GM18508 (cell line): Measurements from ENCODE around the gene MTA3.
A peak's percentile ranks its signal among the peaks of the same experiment; 100 is the strongest.
"Not testable (repeated sequence)": the region's sequence is repeated elsewhere in the genome, so short reads cannot be mapped to it uniquely, and the experiment has no call there.

ENCODE experiments used
- ATAC-seq: cut with Tn5 transposase; IDR thresholded peaks from one replicate; pipeline ENCODE4 v1.9.1; 2021; ENCODE audit warnings: moderate number of reproducible peaks; ENCODE audit not compliant: insufficient read depth, unreplicated experiment

Gene MTA3

DNA sequence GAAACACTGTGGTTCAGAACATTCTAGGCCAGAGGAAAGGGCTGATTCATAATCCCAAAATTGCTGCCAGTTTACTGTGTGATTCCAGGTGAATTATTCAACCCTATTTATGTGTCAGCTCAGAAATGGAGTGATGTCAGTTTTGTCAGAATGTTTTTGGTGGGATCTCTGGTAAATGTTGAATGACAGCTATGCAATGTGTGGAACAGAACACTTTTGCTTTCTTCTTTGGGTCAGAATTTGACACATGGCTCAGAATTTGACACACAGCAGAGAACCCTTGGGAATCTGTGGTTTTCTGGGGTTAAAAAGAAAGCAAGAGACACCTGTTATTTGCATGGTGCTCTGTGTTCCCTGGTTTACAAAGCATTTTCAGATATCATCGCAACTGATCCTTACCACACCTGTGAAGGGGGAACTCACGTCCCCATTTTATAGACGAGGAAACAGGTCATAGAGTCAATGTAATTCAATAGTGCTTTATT, 1.6 kb upstream of the MTA3 start:
- no peak for ATAC-seq

DNA sequence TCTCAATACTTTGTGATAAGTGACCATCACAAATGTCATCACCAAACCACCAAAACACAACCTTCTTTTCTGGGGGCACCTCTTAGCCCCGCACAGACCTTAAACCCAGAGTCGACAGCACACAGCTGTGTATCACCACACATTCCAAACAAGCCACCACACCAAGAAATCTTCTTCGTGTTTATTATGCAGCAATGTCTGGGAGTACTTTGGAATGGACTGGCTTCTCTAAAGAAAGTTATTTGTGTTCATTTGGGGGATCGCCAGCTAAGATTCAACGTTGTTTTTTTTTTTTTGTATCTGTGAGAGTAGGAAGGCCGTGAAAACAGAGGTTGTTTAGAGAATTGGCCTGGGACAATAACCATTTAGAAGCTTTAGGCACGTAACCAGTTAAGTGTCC, 1.1 kb upstream of the MTA3 start:
- ATAC-seq, result no peak

DNA sequence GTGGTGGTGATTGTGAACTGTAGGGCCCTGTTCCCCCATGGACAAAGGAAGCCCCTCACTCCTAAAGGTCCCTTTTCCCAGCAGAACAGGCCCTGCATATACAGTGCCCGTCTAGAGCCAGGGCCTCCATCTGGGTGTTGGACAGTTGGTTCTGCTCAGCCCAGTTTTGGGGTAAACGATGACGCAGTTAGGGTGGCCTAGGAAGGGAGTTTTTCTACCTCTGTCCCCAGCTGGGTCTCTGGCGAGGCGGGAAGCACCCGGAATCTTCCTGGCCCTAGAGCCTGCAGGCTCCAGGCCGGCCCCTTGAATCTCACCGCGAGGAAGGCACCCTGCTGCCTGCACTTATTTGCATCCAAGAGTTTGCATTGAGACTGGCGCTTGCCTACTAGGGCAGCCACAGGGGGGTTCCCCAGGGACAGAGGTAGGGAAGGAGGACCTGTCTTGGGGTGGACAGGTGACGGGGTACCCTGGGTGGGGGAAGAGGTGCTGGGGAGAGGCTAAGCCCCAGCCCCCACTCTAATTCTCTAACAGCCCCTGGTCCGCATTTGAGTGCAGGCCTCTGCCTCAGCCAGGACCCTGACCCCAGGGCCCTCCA, 529 bp upstream of the MTA3 start:
- ATAC-seq, result peak; percentile 45

DNA sequence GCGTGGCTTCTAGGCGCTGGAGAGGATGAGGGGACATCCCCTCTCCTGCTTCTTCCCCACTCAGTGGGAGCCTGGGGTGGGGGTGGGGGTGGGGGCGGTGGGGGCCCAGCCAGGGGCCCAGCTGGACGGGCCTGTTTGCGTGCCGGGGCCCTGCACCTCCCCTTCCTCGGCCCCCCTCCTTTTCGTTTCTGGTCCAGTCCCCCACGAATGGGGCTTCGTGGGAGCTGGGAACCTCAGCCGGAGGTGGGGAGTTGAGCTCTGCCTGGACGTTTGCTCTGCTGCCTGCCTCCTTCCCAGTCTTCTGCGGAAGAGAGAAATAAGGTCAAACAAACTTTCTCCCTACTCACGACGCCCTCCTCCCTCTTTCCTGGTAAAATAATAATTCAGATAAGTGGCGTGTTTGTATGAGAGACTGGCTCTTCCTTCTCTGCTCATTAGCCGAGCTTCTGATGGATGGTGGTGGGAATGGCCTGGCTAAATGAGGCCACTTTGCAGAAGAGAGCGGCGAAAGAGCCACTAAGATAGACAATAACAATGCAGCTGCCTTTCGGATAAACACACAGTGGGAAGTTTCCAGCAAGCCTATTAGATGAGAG, 782 bp downstream of the MTA3 start:
- no peak for ATAC-seq

DNA sequence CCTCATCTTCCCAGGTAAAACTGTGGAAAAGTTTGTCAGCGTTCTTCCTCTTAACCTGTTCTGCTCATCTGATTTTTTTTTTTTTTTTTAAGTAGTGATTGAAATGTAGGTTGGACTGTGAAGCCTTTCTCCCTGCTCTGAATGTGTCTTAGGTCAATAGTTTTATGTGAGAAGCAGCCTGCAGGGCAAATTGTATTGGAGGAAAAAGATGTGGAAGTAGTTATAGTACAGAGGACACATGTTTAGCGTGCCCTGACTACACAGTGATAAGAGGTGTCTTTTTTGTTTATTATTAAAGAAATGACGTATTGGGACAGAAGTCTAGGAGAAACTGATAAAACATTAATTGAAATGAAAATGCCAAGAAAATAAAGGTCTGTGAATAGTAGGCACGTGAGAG, 1.5 kb downstream of the MTA3 start:
- no peak for ATAC-seq

DNA sequence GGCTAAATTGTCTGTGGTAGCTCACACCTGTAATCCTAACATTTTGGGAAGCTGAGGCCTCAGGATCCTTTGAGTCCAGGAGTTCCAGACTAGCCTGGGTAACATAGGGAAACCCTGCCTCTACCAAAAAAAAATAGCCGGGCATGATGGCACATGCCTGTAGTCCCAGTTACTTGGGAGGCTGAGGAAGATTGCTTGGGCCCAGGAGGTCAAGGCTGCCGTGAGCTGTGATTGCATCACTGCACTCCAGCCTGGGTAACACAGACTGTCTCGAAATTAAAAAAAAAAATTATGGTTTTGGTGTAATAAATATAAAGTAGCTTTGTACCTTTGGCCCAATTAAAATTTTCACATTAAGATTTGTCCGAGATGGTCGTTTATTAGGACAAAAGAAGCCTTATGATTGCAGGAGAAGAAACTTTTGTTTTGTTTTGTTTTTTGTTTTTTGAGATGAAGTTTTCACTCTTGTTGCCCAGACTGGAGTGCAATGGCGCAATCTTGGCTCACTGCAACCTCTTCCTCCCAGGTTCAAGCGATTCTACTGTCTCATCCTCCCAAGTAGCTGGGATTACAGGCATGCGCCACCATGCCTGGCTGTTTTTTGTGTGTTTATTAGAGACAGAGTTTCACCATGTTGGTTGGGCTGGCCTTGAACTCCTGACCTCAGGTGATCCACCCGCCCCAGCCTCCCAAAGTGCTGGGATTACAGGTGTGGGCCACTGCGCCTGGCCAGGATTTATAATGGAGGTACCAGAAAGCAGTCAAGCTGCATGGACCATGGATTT, 4.1 kb downstream of the MTA3 start:
- no peak for ATAC-seq

DNA sequence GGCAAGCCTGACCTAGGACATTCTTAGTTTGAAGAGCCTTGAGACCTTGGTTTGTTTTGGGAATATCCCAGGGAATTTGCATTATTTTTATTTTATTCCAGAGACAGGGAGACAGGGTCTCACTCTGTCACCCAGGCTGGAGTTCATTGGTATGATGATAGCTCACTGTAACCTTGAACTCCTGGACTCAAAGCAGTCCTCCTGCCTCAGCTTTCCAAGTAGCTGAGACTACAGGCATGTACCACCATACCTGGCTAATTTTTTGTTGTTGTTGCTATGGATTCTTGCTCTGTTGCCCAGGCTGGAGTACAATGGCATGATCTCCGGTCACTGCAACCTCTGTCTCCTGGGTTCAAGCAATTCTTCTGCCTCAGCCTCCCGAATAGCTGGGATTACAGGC, 4.8 kb downstream of the MTA3 start:
- no peak for ATAC-seq

DNA sequence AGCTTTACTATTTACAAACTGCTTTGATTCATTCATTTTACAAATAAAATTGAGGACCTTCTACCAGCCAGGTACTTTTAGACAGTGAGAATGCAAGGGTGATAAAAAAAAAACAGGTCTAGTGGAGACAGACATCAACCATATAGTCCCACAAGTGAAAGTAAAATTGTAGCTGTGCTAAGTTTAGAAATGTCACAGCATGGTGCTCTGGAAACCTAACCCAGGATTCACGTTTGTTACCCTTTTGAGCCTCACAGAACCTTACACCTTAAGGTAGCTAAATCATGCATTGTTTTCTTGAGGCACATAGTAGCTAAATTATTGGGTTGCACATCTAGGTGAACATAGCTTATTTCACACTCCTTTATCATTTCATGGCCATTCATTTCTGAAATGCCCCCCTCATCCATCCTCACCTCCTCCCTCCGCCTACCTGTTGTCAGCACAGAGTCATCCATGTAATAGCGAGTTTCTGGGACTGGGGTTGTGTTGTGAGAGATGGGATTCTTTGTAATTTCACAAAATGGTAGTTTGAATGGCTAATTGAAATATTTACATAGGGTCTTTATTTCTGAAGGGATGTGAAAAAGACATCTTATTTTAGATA, 7.1 kb downstream of the MTA3 start:
- ATAC-seq, result no peak

DNA sequence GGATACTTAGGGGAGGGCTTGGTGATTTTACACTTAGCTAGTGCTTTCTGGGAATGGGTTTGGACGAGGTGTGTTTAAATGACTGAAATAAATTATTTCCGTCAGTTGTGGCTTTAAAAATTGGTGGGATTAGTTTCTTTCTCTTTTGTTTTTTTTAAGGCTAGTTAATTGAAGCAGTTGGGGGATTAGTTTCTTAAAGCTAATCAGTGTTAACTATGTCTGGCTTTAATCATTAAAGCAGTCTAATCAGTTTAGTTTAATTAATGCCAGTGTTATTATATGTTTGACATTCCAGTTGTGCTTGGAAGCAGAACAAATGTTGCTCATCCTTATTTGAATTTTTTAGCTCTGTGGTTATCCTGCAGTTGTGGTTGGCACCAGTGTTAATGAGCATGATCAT, 10.2 kb downstream of the MTA3 start:
- ATAC-seq, result no peak

DNA sequence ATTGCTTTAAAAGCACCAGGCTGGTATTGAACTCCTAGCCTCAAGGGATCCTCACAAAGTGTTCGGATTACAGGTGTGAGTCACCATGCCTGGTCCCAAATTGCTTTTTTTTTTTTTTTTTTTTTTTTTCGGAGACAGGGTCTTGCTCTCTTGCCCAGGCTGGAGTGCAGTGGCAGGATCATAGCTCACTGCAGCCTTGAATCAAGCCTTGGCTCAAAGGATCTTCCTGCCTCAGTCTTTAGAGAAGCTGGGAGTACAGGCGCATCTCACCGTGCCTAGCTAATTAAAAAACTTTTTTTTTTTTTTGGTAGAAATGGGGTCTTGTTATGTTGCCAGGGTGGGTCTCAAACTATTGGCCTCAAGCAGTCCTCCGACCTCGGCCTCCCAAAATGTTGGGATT, 12.8 kb downstream of the MTA3 start:
- ATAC-seq, result no peak

DNA sequence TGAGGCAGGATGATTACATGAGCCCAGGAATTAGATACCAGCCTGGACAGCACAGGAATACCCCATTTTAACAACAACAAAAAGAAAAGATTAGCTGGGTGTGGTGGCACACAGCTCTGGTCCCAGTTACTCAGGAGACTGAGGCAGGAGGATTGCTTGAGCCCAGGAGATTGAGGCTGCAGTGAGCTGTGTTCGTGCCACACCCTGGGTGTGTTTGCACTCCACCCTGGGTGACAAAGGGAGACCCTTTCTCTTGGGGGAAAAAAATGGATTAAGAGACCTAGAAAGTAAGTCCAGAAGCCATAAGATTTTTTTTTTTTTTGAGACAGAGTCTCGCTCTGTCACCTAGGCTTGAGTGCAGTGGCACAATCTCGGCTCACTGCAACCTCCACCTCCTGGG, 16.2 kb downstream of the MTA3 start:
- not testable (repeated sequence) for ATAC-seq

DNA sequence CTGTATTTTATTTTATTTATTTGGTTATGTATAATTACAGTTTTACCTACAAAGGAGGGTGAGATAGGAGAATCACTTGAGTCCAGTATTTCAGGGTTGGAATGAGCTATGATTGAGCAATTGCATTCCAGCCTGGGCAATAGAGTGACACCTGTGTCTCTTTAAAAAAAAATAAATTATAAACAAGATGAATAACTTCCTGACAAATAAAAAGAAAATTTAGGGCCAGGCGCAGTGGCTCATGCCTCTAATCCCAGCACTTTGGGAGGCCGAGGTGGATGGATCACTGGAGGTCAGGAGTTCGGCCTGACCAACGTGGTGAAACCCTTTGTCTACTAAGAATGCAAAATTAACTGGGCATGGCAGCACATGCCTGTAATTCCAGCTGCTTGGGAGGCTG, 17.3 kb downstream of the MTA3 start:
- no peak for ATAC-seq

DNA sequence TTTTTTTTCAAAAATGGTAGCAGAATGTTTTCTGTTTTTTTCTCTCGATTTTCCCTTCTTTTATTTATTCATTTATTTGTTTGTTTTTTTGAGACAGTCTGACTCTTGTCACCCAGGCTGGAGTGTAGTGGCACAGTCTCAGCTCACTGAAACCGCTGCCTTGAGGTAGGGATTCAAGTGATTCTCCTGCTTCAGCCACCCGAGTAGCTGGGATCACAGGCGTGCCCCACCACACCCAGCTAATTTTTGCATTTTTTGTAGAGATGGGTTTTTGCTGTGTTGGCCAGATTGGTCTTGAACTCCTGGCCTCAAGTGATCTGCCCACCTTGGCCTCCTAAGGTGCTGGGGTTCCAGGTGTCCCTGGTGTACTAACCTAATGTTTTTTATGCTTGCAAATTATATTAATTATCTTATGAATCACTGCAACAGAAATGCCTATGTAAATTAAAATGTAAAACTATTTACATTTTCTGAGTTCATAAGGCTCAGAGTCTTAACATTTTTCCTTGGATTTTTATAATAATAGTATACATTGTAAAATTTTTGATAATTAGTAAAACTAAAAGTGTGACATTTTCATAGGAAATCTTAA, 19.2 kb downstream of the MTA3 start:
- ATAC-seq, result no peak

DNA sequence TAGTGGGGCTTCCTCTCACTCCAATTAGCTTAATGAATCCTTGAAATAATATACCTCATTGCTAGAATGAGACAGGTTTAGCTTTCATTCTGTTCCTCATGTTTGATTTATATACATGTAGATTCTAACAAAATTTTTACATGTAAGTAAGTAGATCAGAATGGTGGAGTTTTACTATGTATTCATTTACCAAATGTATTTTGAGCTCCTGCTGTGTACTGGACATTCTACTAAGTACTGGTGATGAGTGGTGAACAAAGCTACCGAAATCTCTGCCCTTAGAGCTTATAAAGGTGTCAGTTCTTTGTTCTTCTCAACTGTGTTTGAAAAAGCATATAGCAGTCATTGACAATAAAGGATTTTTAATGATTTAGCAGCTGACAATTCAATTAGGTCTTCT, 19.7 kb downstream of the MTA3 start:
- ATAC-seq, result no peak

DNA sequence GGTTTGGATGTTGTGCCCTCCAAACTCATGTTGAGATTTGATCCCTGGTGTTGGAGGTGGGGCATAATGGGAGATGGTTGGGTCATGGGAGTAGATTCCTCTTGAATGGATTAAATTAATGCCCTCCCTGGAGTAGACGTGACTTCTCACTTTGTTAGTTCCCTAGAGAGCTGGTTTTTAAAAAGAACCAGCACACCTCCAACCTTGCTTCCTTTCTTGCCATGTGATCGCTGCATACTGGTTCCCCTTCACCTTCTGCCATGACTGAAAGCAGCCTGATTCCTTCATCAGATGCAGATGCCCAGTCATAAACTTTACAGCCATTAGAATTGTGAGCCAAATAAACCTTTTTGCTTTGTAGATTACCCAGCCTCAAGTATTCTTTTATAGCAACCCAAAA, 21.7 kb downstream of the MTA3 start:
- no peak for ATAC-seq

DNA sequence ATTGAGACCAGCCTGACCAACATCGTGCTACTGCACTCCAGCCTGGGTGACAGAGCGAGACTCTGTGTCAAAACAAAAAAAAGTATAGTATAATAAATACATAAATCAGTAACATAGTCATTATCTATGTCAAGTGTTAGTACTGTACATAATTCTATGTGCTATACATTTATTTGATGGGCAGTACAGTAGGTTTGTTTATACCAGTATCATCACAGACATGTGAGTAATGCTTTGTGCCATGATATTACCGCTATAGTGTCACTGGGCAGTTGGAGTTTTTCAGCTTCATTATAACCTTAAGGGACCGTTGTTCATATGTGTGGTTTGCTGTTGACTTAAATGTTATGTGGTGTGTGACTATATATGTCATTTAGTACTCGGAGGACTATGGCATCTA, 24.9 kb downstream of the MTA3 start:
- no peak for ATAC-seq

DNA sequence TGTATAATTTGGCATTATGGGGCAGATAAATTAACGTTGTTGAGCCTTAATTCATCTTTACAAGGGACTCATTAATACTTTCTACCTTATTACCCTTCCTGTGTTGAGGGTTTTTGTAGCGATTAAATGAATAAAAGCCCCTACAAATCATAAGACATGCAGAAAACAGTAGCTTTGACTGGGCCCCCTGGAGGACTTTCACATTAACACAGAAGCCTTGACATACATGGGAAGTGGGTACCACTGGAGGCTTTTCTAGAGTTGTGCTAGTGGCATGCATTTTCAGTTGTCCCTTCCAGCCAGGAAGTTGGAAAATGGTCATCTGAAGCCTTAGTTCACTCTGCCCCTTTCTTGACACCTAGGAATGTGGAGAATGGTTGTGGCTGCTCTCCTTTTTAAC, 30.2 kb downstream of the MTA3 start:
- no peak for ATAC-seq

DNA sequence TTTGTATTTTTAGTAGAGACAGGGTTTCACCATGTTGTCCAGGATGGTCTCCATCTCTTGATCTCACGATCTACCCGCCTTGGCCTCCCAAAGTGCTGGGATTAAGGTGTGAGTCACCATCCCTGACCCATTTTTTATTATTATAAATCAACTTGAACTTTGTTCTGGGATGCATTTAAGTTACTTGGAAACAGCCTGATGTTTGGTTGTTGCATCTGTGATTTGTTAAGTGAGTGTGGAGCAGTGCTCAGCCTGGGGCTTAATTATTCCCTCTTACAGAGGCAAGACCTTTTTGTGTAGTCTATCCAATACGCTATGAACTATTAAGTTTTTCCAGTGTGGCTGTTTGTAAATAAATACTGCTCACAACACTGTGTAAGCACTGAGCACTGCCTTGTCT, 32.6 kb downstream of the MTA3 start:
- ATAC-seq, result no peak

DNA sequence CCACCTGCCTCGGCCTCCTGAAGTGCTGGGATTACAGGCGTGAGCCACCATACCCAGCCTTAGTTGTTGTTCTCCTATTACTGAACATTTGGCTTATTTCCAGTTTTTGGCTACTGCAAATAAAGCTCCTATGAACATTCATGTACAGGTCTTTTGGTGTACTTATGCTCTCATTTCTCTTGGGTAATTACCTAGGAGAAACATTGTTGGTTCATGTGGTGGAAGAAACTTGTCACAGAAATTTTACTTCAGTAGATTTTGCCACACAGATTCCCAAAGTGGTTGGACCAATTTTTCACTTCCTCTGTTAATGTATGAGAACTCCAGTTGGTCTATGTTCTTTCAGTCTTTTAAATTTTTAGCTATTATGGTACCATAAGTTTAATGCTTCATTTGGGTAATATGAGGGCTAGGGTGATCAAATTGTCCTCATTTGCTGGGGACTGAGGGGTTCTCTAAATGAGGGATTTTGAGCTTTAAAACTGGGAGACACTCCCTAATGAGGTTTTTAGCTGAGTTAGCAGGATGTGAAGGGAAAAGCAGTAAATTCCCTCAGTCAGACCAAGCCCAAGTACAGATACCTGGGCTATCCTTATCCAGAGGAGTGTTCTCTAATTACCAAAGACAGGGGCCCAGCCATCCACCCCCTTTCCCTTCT, 33.9 kb downstream of the MTA3 start:
- no peak for ATAC-seq

DNA sequence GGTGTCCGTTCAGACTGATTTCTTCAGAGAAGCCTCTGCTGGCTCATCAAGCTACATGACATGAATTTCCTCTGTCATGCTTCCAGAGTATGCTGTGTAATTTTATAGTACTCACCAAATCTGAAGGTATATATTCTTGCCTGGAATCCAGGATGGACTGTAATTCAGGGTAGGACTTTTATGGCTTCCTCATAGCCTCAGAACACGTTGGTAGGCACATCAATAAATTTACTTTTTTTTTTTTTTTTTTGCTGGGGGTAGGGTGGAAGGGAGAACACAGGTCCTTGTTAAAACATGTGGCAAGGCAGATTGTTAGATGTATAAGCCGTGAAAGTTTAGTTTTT, 34.4 kb downstream of the MTA3 start:
- ATAC-seq, result no peak
